ENCODE measurements around the gene CBFA2T2.
"Not testable (repeated sequence)": the region's sequence is repeated elsewhere in the genome, so short reads cannot be mapped to it uniquely, and the experiment has no call there.

The CBFA2T2 gene

GRCh38 chr20:33490023-33490933 lies at the start of gene CBFA2T2:
TSS of gene CBFA2T2 (plus strand) at chr20:33490096. CDS start at chr20:33490268, 172 bp downstream.
- DNase-seq: peak; percentile 70

GRCh38 chr20:33440562-33440961 lies 49.3 kb upstream of the CBFA2T2 start:
- DNase-seq: not testable (repeated sequence)

- DNase-seq: no peak
These were observed 48.5 kb upstream of the CBFA2T2 start for GRCh38 chr20:33441142-33441955.

- DNase-seq: no peak
These were observed 47.5 kb upstream of the CBFA2T2 start for GRCh38 chr20:33442136-33443005.

GRCh38 chr20:33443006-33443511 lies 46.8 kb upstream of the CBFA2T2 start:
- DNase-seq: peak; percentile 51

- DNase-seq: peak; percentile 96
These were observed 46.2 kb upstream of the CBFA2T2 start, which contains the start of gene SNTA1 for GRCh38 chr20:33443512-33444239. TSS of gene SNTA1 (minus strand) at chr20:33443763. CDS start at chr20:33443620, 143 bp downstream.

GRCh38 chr20:33444797-33445560 lies 44.9 kb upstream of the CBFA2T2 start:
- peak; percentile 61 for DNase-seq

- peak; percentile 33 for DNase-seq
These were observed 43.8 kb upstream of the CBFA2T2 start for GRCh38 chr20:33445881-33446625.

- DNase-seq: no peak
These were observed 39.0 kb upstream of the CBFA2T2 start for GRCh38 chr20:33450867-33451266.

- DNase-seq: peak; percentile 84
These were observed 32.8 kb upstream of the CBFA2T2 start for GRCh38 chr20:33456916-33457642.

- no peak for DNase-seq
These were observed 30.3 kb upstream of the CBFA2T2 start for GRCh38 chr20:33459599-33459998.

GRCh38 chr20:33460711-33461110 lies 29.2 kb upstream of the CBFA2T2 start:
- DNase-seq: peak; percentile 87

- DNase-seq: no peak
These were observed 26.4 kb upstream of the CBFA2T2 start for GRCh38 chr20:33463332-33464101.

GRCh38 chr20:33464759-33465158 lies 25.1 kb upstream of the CBFA2T2 start:
- not testable (repeated sequence) for DNase-seq

- no peak for DNase-seq
These were observed 24.2 kb upstream of the CBFA2T2 start for GRCh38 chr20:33465481-33466302.

GRCh38 chr20:33466303-33466646 lies 23.6 kb upstream of the CBFA2T2 start:
- no peak for DNase-seq

GRCh38 chr20:33470457-33470856 lies 19.4 kb upstream of the CBFA2T2 start:
- DNase-seq: no peak

GRCh38 chr20:33470866-33471265 lies 19.0 kb upstream of the CBFA2T2 start:
- DNase-seq: no peak

Data from NCI-H345 (cell line).